Measurements from ENCODE around the gene MOV10L1.

- TF ChIP-seq, protein P1, sequence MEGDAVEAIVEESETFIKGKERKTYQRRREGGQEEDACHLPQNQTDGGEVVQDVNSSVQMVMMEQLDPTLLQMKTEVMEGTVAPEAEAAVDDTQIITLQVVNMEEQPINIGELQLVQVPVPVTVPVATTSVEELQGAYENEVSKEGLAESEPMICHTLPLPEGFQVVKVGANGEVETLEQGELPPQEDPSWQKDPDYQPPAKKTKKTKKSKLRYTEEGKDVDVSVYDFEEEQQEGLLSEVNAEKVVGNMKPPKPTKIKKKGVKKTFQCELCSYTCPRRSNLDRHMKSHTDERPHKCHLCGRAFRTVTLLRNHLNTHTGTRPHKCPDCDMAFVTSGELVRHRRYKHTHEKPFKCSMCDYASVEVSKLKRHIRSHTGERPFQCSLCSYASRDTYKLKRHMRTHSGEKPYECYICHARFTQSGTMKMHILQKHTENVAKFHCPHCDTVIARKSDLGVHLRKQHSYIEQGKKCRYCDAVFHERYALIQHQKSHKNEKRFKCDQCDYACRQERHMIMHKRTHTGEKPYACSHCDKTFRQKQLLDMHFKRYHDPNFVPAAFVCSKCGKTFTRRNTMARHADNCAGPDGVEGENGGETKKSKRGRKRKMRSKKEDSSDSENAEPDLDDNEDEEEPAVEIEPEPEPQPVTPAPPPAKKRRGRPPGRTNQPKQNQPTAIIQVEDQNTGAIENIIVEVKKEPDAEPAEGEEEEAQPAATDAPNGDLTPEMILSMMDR (IDR thresholded peaks at IDR 0.05; ENCODE audit: low read depth, low read length), result no peak
- no peak for TF ChIP-seq EZH2phosphoT487 (IDR thresholded peaks at IDR 0.05; ENCODE audit: low read depth)
Measured at GRCh38 chr22:50199829-50200460, 110.1 kb downstream of the MOV10L1 start.
